ENCODE results near the gene KRTAP9-7. TPM values are rescaled to one million over a fixed set of nuclear protein-coding genes. Genes with fewer than 3 reads are reported as not detected.
"Not testable (repeated sequence)": the region's sequence is repeated elsewhere in the genome, so short reads cannot be mapped to it uniquely, and the experiment has no call there.

Gene KRTAP9-7
- not detected for total RNA-seq
- polyA plus RNA-seq, result not detected
- long read RNA-seq, donor 1, result 0 reads
- long read RNA-seq, donor 2, result 0 reads
- long read RNA-seq, donor 3, result 0 reads

GRCh38 chr17:41275648-41276190 is at the start of gene KRTAP9-7:
KRTAP9-7 (plus strand) TSS chr17:41275698; CDS start chr17:41275698, 0 bp downstream.
- H3K9me3 ChIP-seq; intact Hi-C loops (cut with DNase I); H3K4me3 ChIP-seq; H3K36me3 ChIP-seq; DNase-seq; ATAC-seq; H3K4me1 ChIP-seq; H3K27ac ChIP-seq: not testable (repeated sequence)
- WGBS, 2 donors, result 68 to 70% methylated on average over 3 of the region's 3 CpGs
- peaks cover 0 to 24% (median 16%) of the 10 kb centered on the region in 7 donors for H3K27me3 ChIP-seq

- Histone ChIP-seq H3K4me1 (no peaks in the 10 kb centered on the region), H3K9me3 (no peaks in the 10 kb centered on the region), H3K27me3 (peaks cover 0 to 24% (median 4%) of the 10 kb centered on the region in 7 donors), H3K4me3 (no peak overlapping the region), H3K27ac (no peak overlapping the region), H3K36me3 (no peaks in the 10 kb centered on the region)
- DNase-seq, result no peak
- no peak for TF ChIP-seq CTCF (IDR thresholded peaks at IDR 0.05)
- WGBS, 2 donors, result 90 to 92% methylated on average over 6 of the region's 6 CpGs
- intact Hi-C loops (cut with DNase I), result loop anchor here in 1 of 10 donors (10.0 kb wide), 1 partner anchor 61 kb away; the partner anchor contains the start of genes KRTAP4-3 and KRTAP4-4
- no peak for ATAC-seq
Observed at GRCh38 chr17:41226051-41226450, 49.4 kb upstream of the KRTAP9-7 start.

GRCh38 chr17:41226598-41227095 is 48.9 kb upstream of the KRTAP9-7 start, which contains the start of gene KRTAP9-2:
KRTAP9-2 (plus strand) TSS chr17:41226648; CDS start chr17:41226655, 7 bp downstream.
- DNase-seq, H3K4me3 ChIP-seq, H3K9me3 ChIP-seq, H3K27ac ChIP-seq, H3K36me3 ChIP-seq, ATAC-seq, H3K4me1 ChIP-seq: not testable (repeated sequence)
- intact Hi-C loops (cut with DNase I), result loop anchor here in 1 of 10 donors (10.0 kb wide), 1 partner anchor 62 kb away; the partner anchor contains the start of genes KRTAP4-3 and KRTAP4-4
- peaks cover 0 to 26% (median 10%) of the 10 kb centered on the region in 7 donors for H3K27me3 ChIP-seq
- WGBS, 2 donors, result 56 to 61% methylated on average over 2 to 3 of the region's 4 CpGs

- no peak for TF ChIP-seq CTCF (IDR thresholded peaks at IDR 0.05)
- H3K9me3 ChIP-seq, result no peaks in the 10 kb centered on the region
- no peak for ATAC-seq
- no peaks in the 10 kb centered on the region for H3K4me1 ChIP-seq
- no peaks in the 10 kb centered on the region for H3K36me3 ChIP-seq
- no peak for DNase-seq
- H3K27ac ChIP-seq, result no peak overlapping the region
- H3K4me3 ChIP-seq, result no peak overlapping the region
- intact Hi-C loops (cut with DNase I), result loop anchor here in 1 of 10 donors (10.0 kb wide), 1 partner anchor 55 kb away; the partner anchor contains the start of gene KRTAP4-2
- peaks cover 0 to 43% (median 30%) of the 10 kb centered on the region in 7 donors for H3K27me3 ChIP-seq
Observed at GRCh38 chr17:41230094-41230493, 45.4 kb upstream of the KRTAP9-7 start.

GRCh38 chr17:41231731-41232130 is 43.8 kb upstream of the KRTAP9-7 start:
- H3K9me3 ChIP-seq, result no peaks in the 10 kb centered on the region
- H3K36me3 ChIP-seq, result no peaks in the 10 kb centered on the region
- no peak for TF ChIP-seq CTCF (IDR thresholded peaks at IDR 0.05)
- H3K27me3 ChIP-seq, result peaks cover 0 to 43% (median 26%) of the 10 kb centered on the region in 7 donors
- DNase-seq (no peak), ATAC-seq (no peak)
- intact Hi-C loops (cut with DNase I), result loop anchor here in 1 of 10 donors (10.0 kb wide), 1 partner anchor 57 kb away; the partner anchor contains the start of gene KRTAP4-2
- H3K4me3 ChIP-seq, result no peak overlapping the region
- WGBS, 2 donors, result 82 to 83% methylated on average over 6 of the region's 6 CpGs
- H3K27ac ChIP-seq, result no peak overlapping the region
- H3K4me1 ChIP-seq, result no peaks in the 10 kb centered on the region

GRCh38 chr17:41232399-41233105 is 42.9 kb upstream of the KRTAP9-7 start, which contains the start of gene KRTAP9-3:
KRTAP9-3 (plus strand) TSS chr17:41232449; CDS start chr17:41232502, 53 bp downstream.
- peaks cover 0 to 43% (median 24%) of the 10 kb centered on the region in 7 donors for H3K27me3 ChIP-seq
- H3K4me1 ChIP-seq, ATAC-seq, H3K36me3 ChIP-seq, H3K9me3 ChIP-seq, DNase-seq, H3K27ac ChIP-seq, H3K4me3 ChIP-seq: not testable (repeated sequence)
- intact Hi-C loops (cut with DNase I), result loop anchor here in 1 of 10 donors (10.0 kb wide), 1 partner anchor 58 kb away; the partner anchor contains the start of gene KRTAP4-2
- 70 to 87% methylated on average over 1 of the region's 1 CpG for WGBS, 2 donors

GRCh38 chr17:41237116-41237515 is 38.4 kb upstream of the KRTAP9-7 start:
- WGBS, 2 donors, result 62 to 67% methylated on average over 4 of the region's 4 CpGs
- intact Hi-C loops (cut with DNase I), result loop anchor here in 1 of 10 donors (10.0 kb wide), 1 partner anchor 62 kb away; the partner anchor contains the start of gene KRTAP4-2
- not testable (repeated sequence) for ATAC-seq, H3K36me3 ChIP-seq, H3K9me3 ChIP-seq, H3K27ac ChIP-seq, H3K4me1 ChIP-seq, H3K4me3 ChIP-seq, DNase-seq
- H3K27me3 ChIP-seq, result peaks cover 0 to 28% (median 16%) of the 10 kb centered on the region in 7 donors
